Caco-2 (cell line): ENCODE data around the gene HNRNPUL1. TPM values are rescaled to one million over a fixed set of nuclear protein-coding genes. Genes with fewer than 3 reads are reported as not detected.

Source experiments
- BruUV-seq: library from RNA; stranded (reverse); fragments of 400-500 nt; replicated peaks from 2 replicates; lab custom pipeline; 2021; lab: Mats Ljungman, UMichigan
- CTCF ChIA-PET: fragments of 300-600 bp; sonication (Branson Sonifier 250); formaldehyde crosslinking; loops from one replicate; lab custom pipeline; 2022; ENCODE audit warnings: antibody characterized with exemption; lab: Charles Lee
- POLR2A ChIA-PET: fragments of 300-600 bp; sonication (Branson Sonifier 250); formaldehyde crosslinking; loops from one replicate; lab custom pipeline; 2022; ENCODE audit warnings: antibody characterized with exemption; lab: Charles Lee
- DNase-seq, 2 experiments: peaks; one replicate each; pipeline versions ENCODE4 v3.0.0 to v3.0.0-alpha.2; 2020 to 2022
- H3K27me3 ChIP-seq: replicated peaks from 2 replicates; pipeline ENCODE4 v1.6.0; 2011; ENCODE audit warnings: low read length; ENCODE audit not compliant: control insufficient read depth, insufficient read depth
- H3K36me3 ChIP-seq: 2 replicates; pipeline ENCODE4 v1.5.1; 2011; ENCODE audit warnings: low read length; ENCODE audit not compliant: control insufficient read depth, insufficient read depth
- H3K4me1 ChIP-seq: fragments of 250-450 bp; sonication (Bioruptor Pico); 2 replicates; pipeline ENCODE4 v1.5.1; 2020; ENCODE audit warnings: mild to moderate bottlenecking
- H3K4me3 ChIP-seq: 2 replicates; pipeline ENCODE4 v1.5.1; 2011; ENCODE audit warnings: low read depth, mild to moderate bottlenecking, control low read depth, low read length
- H3K9me3 ChIP-seq: fragments of 250-450 bp; sonication (Bioruptor Pico); 2 replicates; pipeline ENCODE4 v1.5.1; 2020; ENCODE audit warnings: mild to moderate bottlenecking, moderate library complexity
- H3K27ac Mint-ChIP-seq: one replicate; pipeline ENCODE4 v1.8.0; 2022; ENCODE audit warnings: mixed read lengths; ENCODE audit not compliant: unreplicated experiment
- H3K27me3 Mint-ChIP-seq: one replicate; pipeline ENCODE4 v1.8.0; 2022; ENCODE audit warnings: mixed read lengths; ENCODE audit not compliant: insufficient read depth, unreplicated experiment
- H3K36me3 Mint-ChIP-seq: one replicate; pipeline ENCODE4 v1.8.0; 2022; ENCODE audit warnings: mild to moderate bottlenecking, mixed read lengths; ENCODE audit not compliant: insufficient read depth, unreplicated experiment
- H3K4me1 Mint-ChIP-seq: one replicate; pipeline ENCODE4 v1.8.0; 2022; ENCODE audit warnings: low read depth, mixed read lengths; ENCODE audit not compliant: unreplicated experiment
- H3K4me3 Mint-ChIP-seq: one replicate; pipeline ENCODE4 v1.8.0; 2022; ENCODE audit warnings: mild to moderate bottlenecking, moderate library complexity, mixed read lengths; ENCODE audit not compliant: unreplicated experiment
- H3K9me3 Mint-ChIP-seq: one replicate; pipeline ENCODE4 v1.8.0; 2022; ENCODE audit warnings: mixed read lengths; ENCODE audit not compliant: unreplicated experiment
- intact Hi-C: fragments of 100-400 bp; cut with micrococcal nuclease; formaldehyde crosslinking; loops from one replicate; pipeline ENCODE4 v1.10.0; 2022; ENCODE audit not compliant: unreplicated experiment
- total RNA-seq: library from RNA; stranded (reverse); gene quantifications from 2 replicates; pipeline ENCODE4 v1.2.3, GENCODE V29; 2022
- TF ChIP-seq, protein P1 (sequence below), 2 experiments: fragments of 200-600 bp in 1 of 2; IDR thresholded peaks; 1 replicate in 1 of 2; 2 replicates in 1 of 2; pipeline versions ENCODE4 v1.5.1 to v1.8.0; 2011 to 2022; ENCODE audit warnings: antibody characterized with exemption in 1 of 2, control low read depth in 1 of 2, inconsistent platforms in 1 of 2, low read depth in 1 of 2, low read length in 1 of 2, mild to moderate bottlenecking in 1 of 2, moderate library complexity in 1 of 2; ENCODE audit not compliant: insufficient read depth in 1 of 2, severe bottlenecking in 1 of 2, unreplicated experiment in 1 of 2

HNRNPUL1 gene
- total RNA-seq, 1 experiment from 2014 or later = 322 TPM

DNA sequence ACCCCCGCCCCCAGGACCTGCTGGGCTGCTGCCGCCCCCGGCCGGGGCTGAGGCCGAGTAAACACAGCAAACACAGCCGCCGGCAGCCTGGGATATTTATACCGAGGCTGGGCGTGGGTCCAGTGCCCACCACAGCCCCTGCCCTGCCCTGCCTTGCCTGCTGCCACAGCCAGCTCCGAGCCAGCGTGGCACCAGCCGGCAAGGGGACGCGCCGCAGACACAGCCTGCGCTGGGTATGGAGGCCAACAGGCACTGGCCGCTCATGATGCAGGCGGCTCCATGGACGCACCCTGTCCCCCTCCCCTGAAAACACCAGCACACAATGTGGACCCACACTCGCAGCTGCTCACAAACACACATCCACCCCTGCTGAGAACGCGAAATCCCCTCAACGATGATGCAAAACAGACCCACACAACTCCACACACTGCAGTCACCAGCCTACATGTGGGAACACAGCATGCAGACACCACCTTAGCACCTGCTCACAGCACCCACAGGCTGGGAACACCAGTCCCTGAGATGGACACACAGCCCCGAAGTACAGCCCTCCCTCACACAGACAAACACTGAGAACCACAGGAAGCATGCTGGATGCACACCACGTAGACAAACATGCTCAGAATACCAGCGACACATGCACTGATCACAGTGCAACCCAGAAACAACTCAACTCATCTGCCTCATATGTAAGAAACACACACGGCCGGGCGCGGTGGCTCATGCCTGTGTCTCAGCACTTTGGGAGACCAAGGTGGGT, 62.0 kb downstream of the HNRNPUL1 start:
- Histone ChIP-seq H3K36me3 (peaks cover 4% of the 10 kb centered on the region; the same call in 1 of the 2 replicates), H3K9me3 (no peaks in the 10 kb centered on the region), H3K27me3 (no peaks in the 10 kb centered on the region), H3K4me1 (peaks cover 43% of the 10 kb centered on the region), H3K4me3 (no peak overlapping the region)
- ChIA-PET CTCF (interaction anchor here (0.9 kb wide), 1 partner anchor 26 kb away, joined by 3 read pairs; no protein-coding TSS in a partner anchor), POLR2A (no interaction called here)
- peak overlapping the region; percentile 54 for H3K4me3 Mint-ChIP-seq
- H3K4me1 Mint-ChIP-seq = peaks cover 34% of the 10 kb centered on the region
- H3K36me3 Mint-ChIP-seq = peaks cover 42% of the 10 kb centered on the region
- TF ChIP-seq, protein P1, sequence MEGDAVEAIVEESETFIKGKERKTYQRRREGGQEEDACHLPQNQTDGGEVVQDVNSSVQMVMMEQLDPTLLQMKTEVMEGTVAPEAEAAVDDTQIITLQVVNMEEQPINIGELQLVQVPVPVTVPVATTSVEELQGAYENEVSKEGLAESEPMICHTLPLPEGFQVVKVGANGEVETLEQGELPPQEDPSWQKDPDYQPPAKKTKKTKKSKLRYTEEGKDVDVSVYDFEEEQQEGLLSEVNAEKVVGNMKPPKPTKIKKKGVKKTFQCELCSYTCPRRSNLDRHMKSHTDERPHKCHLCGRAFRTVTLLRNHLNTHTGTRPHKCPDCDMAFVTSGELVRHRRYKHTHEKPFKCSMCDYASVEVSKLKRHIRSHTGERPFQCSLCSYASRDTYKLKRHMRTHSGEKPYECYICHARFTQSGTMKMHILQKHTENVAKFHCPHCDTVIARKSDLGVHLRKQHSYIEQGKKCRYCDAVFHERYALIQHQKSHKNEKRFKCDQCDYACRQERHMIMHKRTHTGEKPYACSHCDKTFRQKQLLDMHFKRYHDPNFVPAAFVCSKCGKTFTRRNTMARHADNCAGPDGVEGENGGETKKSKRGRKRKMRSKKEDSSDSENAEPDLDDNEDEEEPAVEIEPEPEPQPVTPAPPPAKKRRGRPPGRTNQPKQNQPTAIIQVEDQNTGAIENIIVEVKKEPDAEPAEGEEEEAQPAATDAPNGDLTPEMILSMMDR (IDR thresholded peaks at IDR 0.05; ENCODE audit: insufficient read depth in 1 of 2, low read depth in 1 of 2, low read length in 1 of 2, severe bottlenecking in 1 of 2, unreplicated experiment in 1 of 2) = no peak
- peak overlapping the region; percentile 58 for H3K27ac Mint-ChIP-seq
- no peak for DNase-seq
- intact Hi-C loops = no loop called here
- H3K27me3 Mint-ChIP-seq = no peaks in the 10 kb centered on the region
- BruUV-seq = no TSS peak
- no peaks in the 10 kb centered on the region for H3K9me3 Mint-ChIP-seq

DNA sequence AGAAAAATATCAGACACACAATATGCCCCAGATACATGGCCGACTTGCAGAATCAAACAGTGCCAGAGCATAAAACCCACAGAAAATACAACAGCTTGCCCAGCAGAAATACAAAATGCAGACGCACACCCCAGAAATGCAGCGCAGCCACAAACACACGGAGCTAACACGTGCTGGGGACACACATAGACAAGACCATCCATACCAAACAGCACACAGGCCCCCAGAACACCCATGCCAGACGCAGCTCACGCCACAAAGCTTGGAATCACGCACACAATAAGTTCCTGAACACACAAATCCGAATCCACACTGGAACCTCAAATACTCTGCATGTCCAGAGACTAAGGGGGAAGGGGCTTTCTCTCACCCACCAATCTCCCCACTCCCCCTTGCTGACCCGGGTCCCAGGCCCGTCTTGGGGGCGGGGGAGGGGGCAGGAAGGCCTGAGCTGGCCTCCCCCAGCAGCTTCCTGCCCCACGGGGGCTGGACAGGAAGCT, 63.0 kb downstream of the HNRNPUL1 start:
- TF ChIP-seq, protein P1 (IDR thresholded peaks at IDR 0.05; ENCODE audit: insufficient read depth in 1 of 2, low read depth in 1 of 2, low read length in 1 of 2, severe bottlenecking in 1 of 2, unreplicated experiment in 1 of 2) = no peak
- BruUV-seq = no TSS peak
- Histone ChIP-seq H3K4me3 (no peak overlapping the region), H3K27me3 (no peaks in the 10 kb centered on the region), H3K4me1 (peaks cover 40% of the 10 kb centered on the region), H3K9me3 (no peaks in the 10 kb centered on the region), H3K36me3 (no peaks in the 10 kb centered on the region; the same call in 1 of the 2 replicates)
- POLR2A ChIA-PET = interaction anchor here (0.6 kb wide), 1 partner anchor 113 kb away, joined by 3 read pairs; no protein-coding TSS in a partner anchor
- Mint-ChIP-seq H3K4me3 (no peak overlapping the region), H3K27me3 (no peaks in the 10 kb centered on the region), H3K4me1 (peaks cover 34% of the 10 kb centered on the region), H3K36me3 (peaks cover 42% of the 10 kb centered on the region), H3K27ac (peak overlapping the region; percentile 58), H3K9me3 (no peaks in the 10 kb centered on the region)
- intact Hi-C loops = no loop called here
- DNase-seq = no peak
- CTCF ChIA-PET = no interaction called here

DNA sequence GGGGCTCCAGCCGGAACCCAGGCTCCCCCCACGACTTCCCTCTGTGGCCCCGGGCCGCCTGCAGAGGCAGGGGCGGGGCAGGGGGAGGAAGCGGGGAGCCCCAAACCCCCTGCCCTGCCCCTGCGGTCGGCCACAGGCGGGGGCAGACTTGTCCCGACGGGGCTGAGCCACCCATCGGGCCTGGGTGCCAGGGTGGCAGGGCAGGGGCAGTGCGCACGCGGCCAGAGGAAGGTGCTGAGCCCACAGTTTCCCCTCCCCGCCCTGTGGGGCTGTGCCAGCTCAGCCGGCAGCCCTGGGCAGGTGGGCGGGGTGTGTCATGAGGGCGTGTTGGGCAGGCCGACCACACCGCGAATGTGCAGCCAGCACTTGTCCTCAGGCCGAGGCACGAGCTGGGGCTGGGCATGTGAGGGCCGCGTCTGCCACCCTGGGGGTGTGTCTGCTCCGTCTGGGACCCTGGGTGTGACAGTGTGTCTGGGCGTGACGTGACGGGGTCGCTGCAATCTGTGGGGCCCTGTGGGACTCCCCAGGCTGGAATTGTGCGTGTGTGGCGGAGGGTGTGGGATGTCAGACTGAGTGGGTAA, 63.5 kb downstream of the HNRNPUL1 start:
- no peak for DNase-seq
- no peak overlapping the region for H3K4me3 ChIP-seq
- intact Hi-C loops = no loop called here
- no peak overlapping the region for H3K27ac Mint-ChIP-seq
- CTCF ChIA-PET = no interaction called here
- peaks cover 40% of the 10 kb centered on the region for H3K36me3 Mint-ChIP-seq
- H3K4me3 Mint-ChIP-seq = no peak overlapping the region
- no peaks in the 10 kb centered on the region; the same call in 1 of the 2 replicates for H3K36me3 ChIP-seq
- H3K4me1 ChIP-seq = peaks cover 36% of the 10 kb centered on the region
- peaks cover 31% of the 10 kb centered on the region for H3K4me1 Mint-ChIP-seq
- no peaks in the 10 kb centered on the region for H3K27me3 ChIP-seq
- no TSS peak for BruUV-seq
- no peaks in the 10 kb centered on the region for H3K9me3 Mint-ChIP-seq
- no peaks in the 10 kb centered on the region for H3K9me3 ChIP-seq
- POLR2A ChIA-PET = interaction anchor here (0.6 kb wide), 1 partner anchor 112 kb away, joined by 3 read pairs; no protein-coding TSS in a partner anchor
- TF ChIP-seq, protein P1 (IDR thresholded peaks at IDR 0.05; ENCODE audit: insufficient read depth in 1 of 2, low read depth in 1 of 2, low read length in 1 of 2, severe bottlenecking in 1 of 2, unreplicated experiment in 1 of 2) = no peak
- no peaks in the 10 kb centered on the region for H3K27me3 Mint-ChIP-seq
